Stimulated activated CD4-positive, alpha-beta T cell treated with anti-CD3 and anti-CD28 coated beads, Interleukin-1b, Interleukin-23, amount 100 ng/mL, for 24 hours (primary cell): ENCODE data around the gene TAF6.
A peak's percentile ranks its signal among the peaks of the same experiment; 100 is the strongest.

Experiments used
- DNase-seq, 4 experiments: peaks; one replicate each; pipeline ENCODE4 v3.0.0-alpha.2; 2020; ENCODE audit warnings: low read depth in 4 of 4, low spot score in 1 of 4

The TAF6 gene

GRCh38 chr7:100119072-100119969, at the start of gene TAF6, which contains the start of gene CNPY4:
Gene TAF6 (minus strand): TSS chr7:100119358. CDS start chr7:100114209, 5,149 bp downstream.
Gene CNPY4 (plus strand): TSS chr7:100119634. CDS start chr7:100119745, 111 bp downstream.
- DNase-seq, result peak; percentile 86 to 94 (median 92)

GRCh38 chr7:100167912-100168323, 48.8 kb upstream of the TAF6 start:
- DNase-seq, result no peak

GRCh38 chr7:100166970-100167911, 48.1 kb upstream of the TAF6 start:
- DNase-seq, result no peak

GRCh38 chr7:100166317-100166940, 47.3 kb upstream of the TAF6 start:
- no peak for DNase-seq

- no peak for DNase-seq
These were observed 44.7 kb upstream of the TAF6 start for GRCh38 chr7:100163871-100164270.

GRCh38 chr7:100163006-100163531, 43.9 kb upstream of the TAF6 start:
- no peak for DNase-seq

GRCh38 chr7:100160067-100160466, 40.9 kb upstream of the TAF6 start:
- DNase-seq, result no peak

GRCh38 chr7:100159099-100159623, 40.0 kb upstream of the TAF6 start:
- no peak for DNase-seq

- DNase-seq, result peak; percentile 82 to 97 (median 90)
These were observed 39.3 kb upstream of the TAF6 start, which contains the start of gene TRAPPC14 for GRCh38 chr7:100158229-100159098. Gene TRAPPC14 (minus strand): TSS chr7:100158723. CDS start chr7:100158499, 224 bp downstream.

GRCh38 chr7:100157334-100158228, 38.4 kb upstream of the TAF6 start:
- no peak for DNase-seq

GRCh38 chr7:100157069-100157333, 37.8 kb upstream of the TAF6 start:
- DNase-seq, result no peak

- DNase-seq, result no peak
These were observed 37.3 kb upstream of the TAF6 start for GRCh38 chr7:100156331-100157068.

- DNase-seq, result no peak
These were observed 36.6 kb upstream of the TAF6 start for GRCh38 chr7:100155553-100156317.

- no peak for DNase-seq
These were observed 35.7 kb upstream of the TAF6 start for GRCh38 chr7:100154651-100155491.

GRCh38 chr7:100153708-100154535, 34.8 kb upstream of the TAF6 start:
- DNase-seq, result no peak
